Left renal pelvis (tissue), 4 donors: Measurements from ENCODE around the gene ERICH4. TPM values are rescaled to one million over a fixed set of nuclear protein-coding genes. Genes with fewer than 3 reads are reported as not detected.
A peak's percentile ranks its signal among the peaks of the same experiment; 100 is the strongest.

Experiments
- DNase-seq, 4 donors: peaks; one replicate each; pipeline ENCODE4 v3.0.0-alpha.2; 2013; ENCODE audit warnings: low read depth in 4 of 4, low spot score in 3 of 4
- polyA plus RNA-seq, 4 donors: library from polyadenylated mRNA; unstranded; fragments of 120-200 nt; gene quantifications; one replicate each; pipeline ENCODE4 v1.2.1, GENCODE V29; 2013; ENCODE audit not compliant: insufficient read length in 4 of 4

ERICH4 gene
- polyA plus RNA-seq, 4 donors = 0.14 to 5.2 (median 3.4) TPM

GRCh38 chr19:41413947-41414346 is 29.0 kb upstream of the ERICH4 start:
- no peak for DNase-seq

GRCh38 chr19:41414461-41414860 is 28.5 kb upstream of the ERICH4 start:
- DNase-seq = no peak

GRCh38 chr19:41415154-41415571 is 27.8 kb upstream of the ERICH4 start:
- DNase-seq = no peak

- DNase-seq = no peak
These were observed 26.7 kb upstream of the ERICH4 start for GRCh38 chr19:41416194-41416674.

GRCh38 chr19:41420101-41420880 is 22.7 kb upstream of the ERICH4 start:
- no peak for DNase-seq

GRCh38 chr19:41421314-41421713 is 21.6 kb upstream of the ERICH4 start:
- no peak for DNase-seq

- DNase-seq = no peak
These were observed 21.0 kb upstream of the ERICH4 start for GRCh38 chr19:41421973-41422372.

GRCh38 chr19:41422456-41422855 is 20.5 kb upstream of the ERICH4 start:
- DNase-seq = no peak

GRCh38 chr19:41422955-41423354 is 20.0 kb upstream of the ERICH4 start:
- DNase-seq = no peak

GRCh38 chr19:41424335-41425173 is 18.4 kb upstream of the ERICH4 start:
- DNase-seq = no peak

- DNase-seq = no peak
These were observed 17.5 kb upstream of the ERICH4 start for GRCh38 chr19:41425174-41426115.

- no peak for DNase-seq
These were observed 16.7 kb upstream of the ERICH4 start for GRCh38 chr19:41426116-41426841.

GRCh38 chr19:41426952-41427646 is 15.9 kb upstream of the ERICH4 start, which contains the start of gene B3GNT8:
Gene B3GNT8, minus strand, starts transcription at chr19:41427374. Its CDS starts 596 bp downstream, at chr19:41426778.
- DNase-seq = peak; percentile 51 to 59 (median 57)

GRCh38 chr19:41427647-41428480 is 15.1 kb upstream of the ERICH4 start:
- DNase-seq = no peak

- DNase-seq = no peak
These were observed 14.5 kb upstream of the ERICH4 start for GRCh38 chr19:41428481-41428859.

- DNase-seq = no peak
These were observed 12.0 kb upstream of the ERICH4 start for GRCh38 chr19:41430922-41431321.

- no peak for DNase-seq
These were observed 11.2 kb upstream of the ERICH4 start for GRCh38 chr19:41431426-41432386.
